Rectal smooth muscle tissue (tissue), 1 donor: Measurements from ENCODE around the gene RAB19.

ENCODE experiments used
- H3K27ac ChIP-seq: one replicate; pipeline ENCODE4 v1.7.0; 2013; ENCODE audit warnings: low read depth, low read length, inconsistent platforms
- H3K27me3 ChIP-seq: one replicate; pipeline ENCODE4 v1.7.0; 2013; ENCODE audit warnings: low read length; ENCODE audit not compliant: control insufficient read depth, insufficient read depth
- H3K36me3 ChIP-seq: one replicate; pipeline ENCODE4 v1.7.0; 2013; ENCODE audit warnings: low read length; ENCODE audit not compliant: control insufficient read depth, insufficient read depth
- H3K4me1 ChIP-seq: one replicate; pipeline ENCODE4 v1.7.0; 2013; ENCODE audit warnings: low read length; ENCODE audit not compliant: control insufficient read depth, insufficient read depth
- H3K4me3 ChIP-seq: one replicate; pipeline ENCODE4 v1.7.0; 2013; ENCODE audit warnings: low read length
- H3K9ac ChIP-seq: one replicate; pipeline ENCODE4 v1.7.0; 2013; ENCODE audit warnings: low read length

Gene RAB19

GRCh38 chr7:140475747-140476333 lies 72.0 kb downstream of the RAB19 start:
- peaks cover 5% of the 10 kb centered on the region for H3K4me1 ChIP-seq
- H3K36me3 ChIP-seq = peaks cover under 1% of the 10 kb centered on the region
- H3K9ac ChIP-seq = no peak overlapping the region
- H3K27me3 ChIP-seq = no peaks in the 10 kb centered on the region
- H3K4me3 ChIP-seq = no peak overlapping the region
- H3K27ac ChIP-seq = no peak overlapping the region

GRCh38 chr7:140476698-140477261 lies 72.9 kb downstream of the RAB19 start:
- Histone ChIP-seq H3K4me3 (no peak overlapping the region), H3K9ac (no peak overlapping the region), H3K27me3 (no peaks in the 10 kb centered on the region), H3K36me3 (no peaks in the 10 kb centered on the region), H3K27ac (no peak overlapping the region), H3K4me1 (peaks cover 5% of the 10 kb centered on the region)
